Raji (cell line): ENCODE results near the gene SCN2B.

Experiments
- POLR2A ChIP-seq: IDR thresholded peaks from 2 replicates; pipeline ENCODE4 v1.6.1; 2011; ENCODE audit warnings: low read depth, low read length, control low read depth; ENCODE audit not compliant: insufficient read depth

SCN2B gene

GRCh38 chr11:118133816-118134215 is 42.6 kb downstream of the SCN2B start:
- no peak for TF ChIP-seq POLR2A

GRCh38 chr11:118132385-118133151 is 43.9 kb downstream of the SCN2B start:
- TF ChIP-seq POLR2A, result no peak

GRCh38 chr11:118129471-118130172 is 46.8 kb downstream of the SCN2B start:
- no peak for TF ChIP-seq POLR2A

GRCh38 chr11:118128721-118129470 is 47.5 kb downstream of the SCN2B start:
- no peak for TF ChIP-seq POLR2A

GRCh38 chr11:118128310-118128709 is 48.1 kb downstream of the SCN2B start:
- no peak for TF ChIP-seq POLR2A

GRCh38 chr11:118126082-118126838 is 50.2 kb downstream of the SCN2B start:
- TF ChIP-seq POLR2A, result peak; percentile 51; the same call in 1 of the 2 replicates

GRCh38 chr11:118124929-118125535 is 51.4 kb downstream of the SCN2B start:
- TF ChIP-seq POLR2A, result no peak

- no peak for TF ChIP-seq POLR2A
Measured at GRCh38 chr11:118120793-118121192, 55.6 kb downstream of the SCN2B start.

GRCh38 chr11:118117790-118118601 is 58.4 kb downstream of the SCN2B start:
- no peak for TF ChIP-seq POLR2A

GRCh38 chr11:118115048-118115447 is 61.4 kb downstream of the SCN2B start:
- no peak for TF ChIP-seq POLR2A

GRCh38 chr11:118114266-118114665 is 62.2 kb downstream of the SCN2B start:
- TF ChIP-seq POLR2A, result no peak

- TF ChIP-seq POLR2A, result no peak
Measured at GRCh38 chr11:118112711-118113430, 63.6 kb downstream of the SCN2B start.
